Epithelial cell of proximal tubule (primary cell): ENCODE results near the gene UQCC2. TPM values are rescaled to one million over a fixed set of nuclear protein-coding genes. Genes with fewer than 3 reads are reported as not detected.
A peak's percentile ranks its signal among the peaks of the same experiment; 100 is the strongest.

ENCODE experiments used
- DNase-seq: peaks from one replicate; pipeline ENCODE4 v3.0.0-alpha.2; 2011; ENCODE audit warnings: low read depth
- H3K4me3 ChIP-seq: 2 replicates; pipeline ENCODE4 v1.5.1; 2011; ENCODE audit warnings: low read depth, mild to moderate bottlenecking, low read length
- CTCF ChIP-seq: conservative IDR thresholded peaks from 2 replicates; pipeline ENCODE4 v1.5.1; 2012; ENCODE audit warnings: low read depth, mild to moderate bottlenecking, low read length
- total RNA-seq: library from RNA; depleted of rRNA; stranded (reverse); fragments of >200 nt; gene quantifications from 2 replicates; pipeline ENCODE4 v1.2.3, GENCODE V29; 2015

UQCC2 gene
- total RNA-seq, 1 donor from 2014 or later, result 20.3 TPM

GRCh38 chr6:33716379-33716778 is 4.9 kb upstream of the UQCC2 start:
- H3K4me3 ChIP-seq, result no peak overlapping the region
- DNase-seq, result no peak
- no peak for TF ChIP-seq CTCF

- DNase-seq, result no peak
- no peak overlapping the region for H3K4me3 ChIP-seq
- TF ChIP-seq CTCF, result no peak
These were observed 3.0 kb upstream of the UQCC2 start for GRCh38 chr6:33714385-33715040.

- DNase-seq, result no peak
- H3K4me3 ChIP-seq, result no peak overlapping the region
- TF ChIP-seq CTCF, result no peak
These were observed 2.3 kb upstream of the UQCC2 start for GRCh38 chr6:33713786-33714185.

- no peak for DNase-seq
- no peak for TF ChIP-seq CTCF
- no peak overlapping the region for H3K4me3 ChIP-seq
These were observed 1.4 kb upstream of the UQCC2 start for GRCh38 chr6:33712914-33713313.

- peak overlapping the region; percentile 92 for H3K4me3 ChIP-seq
- no peak for TF ChIP-seq CTCF
- no peak for DNase-seq
These were observed 991 bp downstream of the UQCC2 start for GRCh38 chr6:33710296-33711121.

GRCh38 chr6:33709605-33710295 is 1.8 kb downstream of the UQCC2 start:
- DNase-seq, result no peak
- H3K4me3 ChIP-seq, result no peak overlapping the region
- TF ChIP-seq CTCF, result no peak
